A673 (cell line): ENCODE results near the gene RPH3AL.

Source experiments
- CTCF ChIP-seq: fragments of 300-800, 200-600 bp; sonication (generic); conservative IDR thresholded peaks from 2 replicates; pipeline ENCODE4 v1.5.1; 2017; ENCODE audit warnings: low read depth, mild to moderate bottlenecking, antibody characterized with exemption, low read length, moderate library complexity, mixed read lengths
- EZH2 ChIP-seq: fragments of 200-600 bp; sonication (generic); IDR thresholded peaks from 2 replicates; pipeline ENCODE4 v1.6.1; 2017; ENCODE audit warnings: borderline replicate concordance, low read depth, mild to moderate bottlenecking, mixed read lengths, antibody characterized with exemption, low read length; ENCODE audit not compliant: poor library complexity, severe bottlenecking

- TF ChIP-seq CTCF (no peak), EZH2 (no peak)
Measured at GRCh38 chr17:181245-182049, 171.2 kb downstream of the RPH3AL start, which contains the start of gene DOC2B.
